GM21447 (cell line): ENCODE measurements around the gene APOBEC2.

Source experiments
- ATAC-seq: cut with Tn5 transposase; IDR thresholded peaks from one replicate; pipeline ENCODE4 v1.9.1; 2021; ENCODE audit not compliant: unreplicated experiment

Gene APOBEC2

GRCh38 chr6:41037107-41037900 lies 15.7 kb upstream of the APOBEC2 start:
- no peak for ATAC-seq

GRCh38 chr6:41038205-41038604 lies 14.8 kb upstream of the APOBEC2 start:
- ATAC-seq, result no peak

- no peak for ATAC-seq
Observed at GRCh38 chr6:41039060-41039998, 13.7 kb upstream of the APOBEC2 start, which contains the start of gene UNC5CL. Gene UNC5CL (minus strand): TSS chr6:41039221. CDS start chr6:41035074, 4,147 bp downstream.

GRCh38 chr6:41040101-41040939 lies 12.7 kb upstream of the APOBEC2 start:
- ATAC-seq, result peak; percentile 70

GRCh38 chr6:41040940-41041536 lies 12.0 kb upstream of the APOBEC2 start:
- ATAC-seq, result no peak

GRCh38 chr6:41042226-41043055 lies 10.6 kb upstream of the APOBEC2 start, which contains the start of gene TSPO2:
Gene TSPO2 (plus strand): TSS chr6:41042467. CDS start chr6:41042986, 519 bp downstream.
- ATAC-seq, result no peak

GRCh38 chr6:41043151-41043550 lies 9.9 kb upstream of the APOBEC2 start:
- ATAC-seq, result no peak

- no peak for ATAC-seq
Observed at GRCh38 chr6:41045664-41046063, 7.3 kb upstream of the APOBEC2 start.

- ATAC-seq, result no peak
Observed at GRCh38 chr6:41046084-41046483, 6.9 kb upstream of the APOBEC2 start.

- no peak for ATAC-seq
Observed at GRCh38 chr6:41047306-41047705, 5.7 kb upstream of the APOBEC2 start.

GRCh38 chr6:41047745-41048732 lies 5.0 kb upstream of the APOBEC2 start:
- no peak for ATAC-seq

- ATAC-seq, result no peak
Observed at GRCh38 chr6:41049521-41049920, 3.5 kb upstream of the APOBEC2 start.

GRCh38 chr6:41049955-41050354 lies 3.0 kb upstream of the APOBEC2 start:
- ATAC-seq, result no peak

GRCh38 chr6:41050536-41050935 lies 2.5 kb upstream of the APOBEC2 start:
- ATAC-seq, result no peak

GRCh38 chr6:41051873-41052272 lies 1.1 kb upstream of the APOBEC2 start:
- ATAC-seq, result no peak

GRCh38 chr6:41054511-41054910 lies 1.5 kb downstream of the APOBEC2 start:
- ATAC-seq, result no peak

- ATAC-seq, result no peak
Observed at GRCh38 chr6:41055149-41055548, 2.1 kb downstream of the APOBEC2 start.

GRCh38 chr6:41056768-41057490 lies 3.9 kb downstream of the APOBEC2 start:
- ATAC-seq, result no peak
